HG02798 (cell line): ENCODE measurements around the gene L2HGDH.

Experiments
- ATAC-seq: cut with Tn5 transposase; IDR thresholded peaks from one replicate; pipeline ENCODE4 v1.9.1; 2021; ENCODE audit warnings: mild to moderate bottlenecking; ENCODE audit not compliant: unreplicated experiment, poor library complexity

Gene L2HGDH

GRCh38 chr14:50303744-50304471 is 8.1 kb downstream of the L2HGDH start:
- ATAC-seq: no peak

DNA sequence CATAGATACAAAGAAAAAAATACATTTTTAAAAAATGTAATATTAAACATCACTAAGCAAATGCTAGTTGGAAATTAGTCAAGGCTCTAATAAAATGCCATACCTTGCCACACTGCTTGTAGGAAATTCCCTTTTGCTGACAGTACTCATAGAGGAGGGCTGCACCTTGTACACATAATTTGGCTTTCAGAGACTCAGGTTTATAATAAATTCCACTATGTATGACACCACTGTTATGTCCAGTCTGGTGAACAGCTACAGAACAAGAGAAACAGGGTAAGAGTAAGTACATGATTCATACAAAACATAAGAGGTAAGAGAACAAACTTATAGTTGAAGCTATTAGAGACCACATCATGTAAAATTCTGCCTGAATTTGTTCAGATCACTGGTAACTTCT is 10.1 kb downstream of the L2HGDH start:
- no peak for ATAC-seq

DNA sequence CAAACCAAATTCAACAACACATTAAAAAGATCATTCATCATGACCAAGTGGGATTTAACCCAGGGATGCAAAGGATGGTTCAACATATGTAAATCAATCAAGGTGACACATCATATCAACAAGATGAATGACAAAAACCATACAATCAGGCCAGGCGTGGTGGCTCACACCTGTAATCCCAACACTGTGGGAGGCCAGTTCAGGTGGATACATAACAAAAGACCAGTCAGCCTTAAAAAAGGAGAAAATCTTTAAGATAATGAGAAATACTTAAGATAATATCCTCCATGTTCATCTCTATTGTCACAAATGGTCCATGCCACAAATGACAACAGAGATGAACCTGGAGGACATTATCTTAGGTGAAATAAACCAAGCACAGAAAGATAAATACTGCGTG is 12.4 kb downstream of the L2HGDH start:
- ATAC-seq: no peak

GRCh38 chr14:50290306-50290705 is 21.7 kb downstream of the L2HGDH start:
- ATAC-seq: no peak

GRCh38 chr14:50288146-50288545 is 23.9 kb downstream of the L2HGDH start:
- ATAC-seq: no peak

DNA sequence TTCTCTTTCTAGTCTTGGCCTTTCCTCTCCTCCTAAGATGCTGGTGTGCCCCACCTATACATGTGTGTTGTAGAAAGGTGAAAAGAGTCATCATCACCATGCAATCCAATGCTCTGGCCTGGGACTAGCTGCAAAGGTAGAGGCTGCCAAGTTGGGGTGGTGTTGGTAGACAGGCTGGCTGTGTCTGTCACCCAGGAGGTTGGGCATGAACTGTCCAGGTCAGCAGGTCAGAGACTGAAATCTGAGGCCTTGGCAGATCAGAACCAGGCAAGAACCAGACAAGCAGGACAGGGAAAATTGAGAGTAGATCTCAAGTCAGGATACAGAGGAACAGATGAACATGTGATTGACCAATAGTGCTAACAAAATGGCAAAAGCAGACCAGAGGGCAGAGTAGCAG is 26.2 kb downstream of the L2HGDH start:
- ATAC-seq: no peak

DNA sequence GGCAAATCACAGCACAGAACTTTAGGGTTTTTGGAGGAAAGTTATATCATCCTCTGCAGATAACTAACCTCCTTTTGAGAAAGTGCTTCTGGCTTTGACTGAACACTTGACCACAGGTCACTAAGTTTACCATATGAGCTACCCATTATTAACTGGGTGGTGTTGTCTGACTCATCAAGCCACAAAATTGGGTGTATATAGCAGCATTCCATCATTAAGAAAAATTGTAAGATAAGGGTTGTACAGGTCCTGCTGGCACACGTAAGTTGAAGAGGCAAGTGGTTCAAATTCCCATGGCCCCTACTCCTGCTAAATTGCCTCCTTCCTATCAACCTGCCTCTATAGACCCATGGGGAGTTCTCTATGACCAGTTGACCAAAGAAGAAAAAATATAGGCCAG is 39.5 kb downstream of the L2HGDH start:
- no peak for ATAC-seq

DNA sequence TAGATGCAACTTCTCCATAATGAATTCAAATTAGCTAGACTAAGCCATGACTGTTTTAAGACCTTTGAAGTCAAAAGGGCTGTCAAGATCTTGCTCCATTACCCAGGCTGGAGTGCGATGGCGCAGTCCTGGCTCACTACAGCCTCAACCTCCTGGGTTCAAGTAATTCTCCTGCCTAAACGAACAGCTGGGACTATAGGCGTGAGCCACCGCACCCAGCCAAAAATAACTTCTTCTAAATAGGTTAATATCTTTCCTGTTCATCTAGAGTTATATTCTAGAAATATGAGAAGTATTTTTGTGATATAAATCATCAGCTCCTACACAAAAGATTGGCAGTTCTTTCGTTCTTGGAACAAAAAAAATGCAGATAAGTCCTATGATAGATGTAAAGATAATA is 41.1 kb downstream of the L2HGDH start:
- ATAC-seq: no peak

- ATAC-seq: no peak
Observed at GRCh38 chr14:50265029-50265428, 47.0 kb downstream of the L2HGDH start.

- ATAC-seq: no peak
Observed at GRCh38 chr14:50263321-50263720, 48.7 kb downstream of the L2HGDH start.

GRCh38 chr14:50262865-50263264 is 49.2 kb downstream of the L2HGDH start:
- no peak for ATAC-seq

GRCh38 chr14:50260511-50260910 is 51.5 kb downstream of the L2HGDH start:
- no peak for ATAC-seq

DNA sequence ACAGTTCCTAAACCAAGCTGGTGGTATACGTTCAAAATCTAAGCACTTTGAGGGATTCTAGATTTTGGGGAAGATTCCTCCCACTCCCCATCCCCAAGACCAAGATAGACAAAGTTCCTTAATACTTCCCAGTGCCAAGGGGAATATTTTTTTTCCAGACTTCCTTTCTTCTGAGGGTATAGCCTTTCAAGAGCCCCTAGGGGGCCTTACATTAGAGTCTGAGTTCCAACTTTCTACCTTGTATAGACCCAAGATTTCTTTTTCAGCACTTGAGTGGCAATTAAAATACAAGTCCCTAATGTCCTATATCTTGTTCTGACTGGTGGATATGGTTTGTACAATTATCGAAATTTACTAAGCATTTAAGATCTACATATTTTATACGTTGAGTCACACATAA is 52.0 kb downstream of the L2HGDH start:
- ATAC-seq: no peak

GRCh38 chr14:50257732-50258131 is 54.3 kb downstream of the L2HGDH start:
- no peak for ATAC-seq

DNA sequence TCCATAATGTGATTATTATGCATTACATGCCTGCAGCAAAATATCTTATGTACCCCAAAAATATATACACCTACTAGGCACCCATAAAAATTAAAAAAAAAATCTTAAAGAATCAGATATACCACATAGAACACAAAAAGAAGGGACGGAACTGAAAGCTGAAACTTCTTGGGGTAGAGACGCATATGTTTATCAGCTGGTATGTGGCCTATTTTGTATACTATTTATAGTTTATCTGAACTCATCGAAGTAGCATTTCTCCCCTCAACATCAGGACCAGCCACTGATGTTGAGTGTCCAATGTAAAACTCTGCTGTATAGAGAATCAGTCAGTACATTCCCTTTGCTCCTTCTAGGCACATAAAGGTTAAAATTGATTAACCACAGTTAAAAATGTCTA is 57.8 kb downstream of the L2HGDH start:
- ATAC-seq: no peak

DNA sequence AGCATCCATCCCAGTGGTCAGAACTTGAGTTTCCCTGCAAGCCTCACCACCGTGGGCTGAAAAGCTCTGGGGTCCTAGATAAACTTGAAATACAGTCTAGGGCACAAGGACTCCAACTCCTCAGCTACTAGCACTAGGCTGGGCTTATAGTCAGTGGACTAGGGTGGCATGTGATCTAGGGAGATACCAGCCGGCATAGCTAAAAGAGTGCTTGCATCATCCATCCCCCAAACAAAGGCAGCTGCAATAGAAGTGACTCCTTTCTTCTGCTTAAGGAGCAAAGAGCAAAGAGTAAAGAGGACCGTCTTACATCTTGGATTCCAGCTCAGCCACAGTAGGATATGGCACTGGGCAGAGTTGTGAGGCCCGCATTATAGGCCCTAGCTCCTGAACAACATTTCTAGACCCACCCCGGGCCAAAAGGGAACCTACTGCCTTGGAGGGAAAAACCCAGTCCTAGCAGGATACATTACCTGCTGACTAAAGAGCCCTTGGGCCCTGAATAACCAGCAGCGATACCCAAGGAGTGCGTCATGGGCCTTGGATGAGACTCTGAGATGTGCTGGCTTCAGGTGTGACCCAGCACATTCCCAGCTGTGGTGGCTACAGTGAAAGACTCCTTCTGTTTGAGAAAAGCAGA is 62.8 kb downstream of the L2HGDH start:
- no peak for ATAC-seq

- ATAC-seq: no peak
Observed at GRCh38 chr14:50247245-50247644, 64.8 kb downstream of the L2HGDH start.

DNA sequence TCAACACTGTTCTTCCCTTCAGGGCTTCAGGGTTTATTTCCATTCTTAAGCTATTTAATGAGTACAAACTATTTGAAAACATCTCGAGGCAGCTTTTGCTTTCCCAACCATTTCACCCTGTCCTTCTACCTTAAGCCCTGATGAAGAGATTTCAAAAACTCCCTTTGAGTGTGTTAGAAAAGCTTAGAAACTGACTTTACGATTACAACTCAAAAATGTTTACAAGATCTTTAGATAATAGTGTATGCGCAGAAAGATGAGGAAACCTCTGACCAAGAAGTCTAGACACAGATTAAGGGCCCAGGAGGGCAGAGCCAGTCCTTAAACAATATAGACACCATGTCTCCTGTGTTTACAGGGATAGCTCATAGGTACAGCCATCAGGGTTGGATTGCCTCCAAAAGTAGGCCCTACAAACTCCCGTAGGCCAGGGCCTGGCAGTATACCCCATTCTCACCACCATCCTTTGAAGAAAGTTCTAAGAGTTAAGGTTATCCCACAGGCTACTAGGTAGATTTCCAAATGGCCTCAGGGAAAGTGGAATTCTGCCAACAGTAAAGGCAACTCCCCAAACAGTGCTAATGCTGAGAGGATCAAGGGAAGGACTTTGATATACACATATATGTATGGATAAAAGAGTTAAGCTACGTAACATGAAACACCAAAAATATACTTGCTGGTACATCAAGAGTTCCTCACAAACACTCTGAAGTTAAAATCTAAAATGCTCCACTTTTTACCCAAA is 69.3 kb downstream of the L2HGDH start:
- ATAC-seq: no peak

GRCh38 chr14:50242096-50242495 is 69.9 kb downstream of the L2HGDH start:
- ATAC-seq: no peak

DNA sequence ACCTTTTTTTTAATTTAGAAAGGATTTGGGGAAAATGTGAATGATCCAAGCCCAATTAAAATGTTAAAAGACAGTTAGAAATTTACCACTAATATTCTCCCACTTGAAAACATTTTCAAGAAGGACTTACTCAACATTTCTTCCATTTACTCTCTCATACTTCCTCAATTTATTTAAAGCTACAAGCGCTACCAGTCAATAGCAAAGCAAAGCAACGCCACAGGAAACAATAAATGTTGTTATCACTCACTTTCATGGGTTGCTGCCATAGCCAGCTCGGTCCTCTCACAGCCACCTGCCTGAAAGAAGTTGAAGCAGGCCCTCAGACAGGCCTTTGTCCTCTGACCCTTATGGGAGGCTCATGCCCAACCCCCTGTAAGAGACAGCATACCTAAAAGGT is 74.6 kb downstream of the L2HGDH start:
- ATAC-seq: no peak

DNA sequence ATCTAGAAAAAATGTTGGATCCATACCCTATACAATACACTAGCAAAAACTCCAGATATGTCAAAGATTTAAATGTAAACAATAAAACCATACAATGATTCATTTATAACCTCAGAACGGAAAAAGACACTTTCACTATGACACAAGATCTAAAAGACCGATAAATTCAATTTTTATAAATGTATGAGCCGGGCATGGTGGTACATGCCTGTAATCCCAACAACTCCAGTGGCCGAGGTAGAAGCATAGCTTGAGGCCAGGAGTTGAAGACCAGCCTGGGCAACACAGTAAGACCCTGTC is 78.1 kb downstream of the L2HGDH start:
- no peak for ATAC-seq
